Naive thymus-derived CD4-positive, alpha-beta T cell (primary cell): ENCODE data around the gene BAAT. TPM values are rescaled to one million over a fixed set of nuclear protein-coding genes. Genes with fewer than 3 reads are reported as not detected.

Source experiments
- ATAC-seq: fragments of 150-1000 bp; cut with Tn5 transposase; 2 replicates; pipeline ENCODE4 v1.10.0; 2021; ENCODE audit warnings: mild to moderate bottlenecking, moderate library complexity
- CTCF ChIA-PET: fragments of 350-600 bp; sonication (Branson Sonifier 250); formaldehyde crosslinking; loops from one replicate; lab custom pipeline; 2021; ENCODE audit warnings: antibody characterized with exemption; lab: Charles Lee
- POLR2A ChIA-PET: fragments of 350-600 bp; sonication (Branson Sonifier 250); formaldehyde crosslinking; loops from one replicate; lab custom pipeline; 2021; ENCODE audit warnings: antibody characterized with exemption, inconsistent platforms; lab: Charles Lee
- DNase-seq, 9 donors: peaks; one replicate each; pipeline versions ENCODE4 v3.0.0 to v3.0.0-alpha.2; 2020 to 2022; ENCODE audit warnings: mixed read lengths in 1 of 9
- H3K27ac ChIP-seq: one replicate; pipeline ENCODE4 v1.7.0; 2013; ENCODE audit warnings: mild to moderate bottlenecking, low read depth, low read length, moderate library complexity
- H3K27me3 ChIP-seq, 2 donors: one replicate each; pipeline ENCODE4 v1.7.0; 2013; ENCODE audit warnings: low read length in 2 of 2, mild to moderate bottlenecking in 2 of 2, moderate library complexity in 2 of 2; ENCODE audit not compliant: control insufficient read depth in 2 of 2, insufficient read depth in 2 of 2
- H3K36me3 ChIP-seq, 3 experiments: 1 replicate in 2 of 3; 2 replicates in 1 of 3; pipeline ENCODE4 v1.7.0; 2013; ENCODE audit warnings: low read length in 3 of 3, mild to moderate bottlenecking in 3 of 3, moderate library complexity in 1 of 3; ENCODE audit not compliant: insufficient read depth in 3 of 3, control insufficient read depth in 2 of 3
- H3K4me1 ChIP-seq, 2 donors: one replicate each; pipeline ENCODE4 v1.7.0; 2013; ENCODE audit warnings: low read length in 2 of 2, mild to moderate bottlenecking in 2 of 2, moderate library complexity in 1 of 2; ENCODE audit not compliant: control insufficient read depth in 2 of 2, insufficient read depth in 2 of 2
- H3K4me3 ChIP-seq: 2 replicates; pipeline ENCODE4 v1.7.0; 2013; ENCODE audit warnings: mild to moderate bottlenecking, low read length
- H3K9me3 ChIP-seq, 3 experiments: 1 replicate in 2 of 3; 2 replicates in 1 of 3; pipeline ENCODE4 v1.7.0; 2013; ENCODE audit warnings: low read length in 3 of 3; ENCODE audit not compliant: control insufficient read depth in 2 of 3
- H3K27ac Mint-ChIP-seq, 9 donors: one replicate each; pipeline ENCODE4 v1.8.0; 2020 to 2022; ENCODE audit warnings: mixed read lengths in 9 of 9, mild to moderate bottlenecking in 8 of 9, moderate library complexity in 5 of 9, inconsistent platforms in 2 of 9
- H3K27me3 Mint-ChIP-seq, 5 donors: one replicate each; pipeline ENCODE4 v1.8.0; 2021 to 2022; ENCODE audit warnings: mixed read lengths in 5 of 5, mild to moderate bottlenecking in 1 of 5
- H3K36me3 Mint-ChIP-seq, 5 donors: one replicate each; pipeline ENCODE4 v1.8.0; 2020 to 2022; ENCODE audit warnings: mixed read lengths in 5 of 5, mild to moderate bottlenecking in 3 of 5, inconsistent platforms in 1 of 5
- H3K4me1 Mint-ChIP-seq, 7 donors: one replicate each; pipeline ENCODE4 v1.8.0; 2020 to 2022; ENCODE audit warnings: mixed read lengths in 7 of 7, mild to moderate bottlenecking in 3 of 7, inconsistent platforms in 1 of 7
- H3K4me3 Mint-ChIP-seq, 10 donors: one replicate each; pipeline ENCODE4 v1.8.0; 2020 to 2022; ENCODE audit warnings: mild to moderate bottlenecking in 10 of 10, mixed read lengths in 10 of 10, moderate library complexity in 6 of 10, inconsistent platforms in 2 of 10
- H3K9me3 Mint-ChIP-seq, 11 donors: one replicate each; pipeline ENCODE4 v1.8.0; 2020 to 2022; ENCODE audit warnings: mixed read lengths in 11 of 11, mild to moderate bottlenecking in 4 of 11, inconsistent platforms in 1 of 11, moderate library complexity in 1 of 11
- intact Hi-C, 2 donors: fragments of 100-400 bp; cut with micrococcal nuclease; formaldehyde crosslinking; loops; one replicate each; pipeline ENCODE4 v1.15.1; 2023
- polyA plus RNA-seq, 2 donors: library from polyadenylated mRNA; unstranded; fragments of 300-500 nt; fragmentation: Illumina TruSeq; gene quantifications; one replicate each; pipeline ENCODE4 v1.2.3, GENCODE V29; 2021
- total RNA-seq, 6 experiments: library from RNA in 5 of 6; stranded (reverse) in 5 of 6; gene quantifications; 1 replicate in 5 of 6; 2 replicates in 1 of 6; pipeline ENCODE4 v1.2.3 and lab custom pipeline; 2021 to 2026

Gene BAAT
- total and polyA plus RNA-seq, 7 experiments from 2014 or later = 0.07 TPM; not detected in 6

DNA sequence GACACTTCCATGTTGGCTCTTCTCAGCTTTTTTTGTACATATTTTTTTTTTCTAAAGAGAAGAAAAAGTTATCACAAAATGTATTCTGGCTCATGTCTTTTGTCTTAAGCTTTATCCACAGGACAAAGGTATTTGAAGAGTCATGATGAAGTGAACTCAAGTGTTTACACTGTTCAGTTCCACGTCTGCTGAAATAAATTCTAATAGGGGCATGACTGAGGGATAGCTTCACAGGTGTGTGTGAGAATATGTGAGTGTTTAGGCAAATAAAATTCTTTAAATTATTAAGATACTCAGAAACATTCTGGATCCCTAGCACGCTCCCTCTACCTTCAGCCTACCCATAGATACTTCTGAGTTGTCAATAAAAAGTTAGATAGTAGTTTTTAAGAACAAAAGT, 59.8 kb downstream of the BAAT start:
- no peak overlapping the region for H3K4me3 ChIP-seq
- DNase-seq = no peak
- no peaks in the 10 kb centered on the region for H3K27me3 ChIP-seq
- intact Hi-C loops = no loop called here
- H3K27ac ChIP-seq = no peak overlapping the region
- no peaks in the 10 kb centered on the region for H3K36me3 ChIP-seq
- ChIA-PET CTCF (no interaction called here), POLR2A (no interaction called here)
- no peaks in the 10 kb centered on the region for H3K9me3 ChIP-seq
- ATAC-seq = no peak
- Mint-ChIP-seq H3K27me3 (peaks cover 0 to 40% (median 17%) of the 10 kb centered on the region in 5 donors), H3K36me3 (peaks cover 0 to 6% (median 0%) of the 10 kb centered on the region in 5 donors), H3K4me3 (no peak overlapping the region), H3K27ac (no peak overlapping the region), H3K9me3 (peaks cover 0 to 18% (median 5%) of the 10 kb centered on the region in 11 donors), H3K4me1 (no peaks in the 10 kb centered on the region)
- H3K4me1 ChIP-seq = no peaks in the 10 kb centered on the region

DNA sequence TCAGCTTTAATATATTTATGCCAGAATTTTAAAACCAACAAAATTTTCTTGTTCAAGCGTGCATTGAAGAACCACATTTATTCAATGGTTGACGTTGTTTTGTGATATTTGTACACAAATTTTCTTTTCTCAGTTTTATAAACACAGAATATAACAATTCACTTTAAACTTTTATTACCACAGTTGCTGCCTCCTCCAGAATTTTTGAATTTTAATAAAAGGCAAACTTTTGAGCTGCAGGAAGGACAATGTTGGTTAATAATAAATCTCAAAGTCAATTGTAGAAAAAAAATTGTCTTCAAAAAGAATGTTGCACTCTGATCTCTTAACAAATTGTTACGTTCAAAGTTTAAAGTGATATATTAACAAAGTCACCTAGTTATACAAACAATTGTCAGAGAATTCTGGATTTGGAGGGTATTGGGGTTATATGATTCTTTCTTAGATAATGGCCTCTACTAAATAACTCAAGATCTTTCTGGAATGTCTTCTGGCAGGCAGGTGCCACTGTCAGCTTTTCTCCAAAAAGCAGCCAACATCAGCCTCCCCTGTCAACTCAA, 60.5 kb downstream of the BAAT start:
- Mint-ChIP-seq H3K27ac (no peak overlapping the region), H3K36me3 (peaks cover 0 to 6% (median 0%) of the 10 kb centered on the region in 5 donors), H3K27me3 (peaks cover 0 to 37% (median 22%) of the 10 kb centered on the region in 5 donors), H3K4me3 (no peak overlapping the region), H3K4me1 (no peaks in the 10 kb centered on the region), H3K9me3 (peaks cover 0 to 18% (median 5%) of the 10 kb centered on the region in 11 donors)
- DNase-seq (no peak), ATAC-seq (no peak)
- ChIA-PET POLR2A (no interaction called here), CTCF (interaction anchor here (2.5 kb wide), 1 partner anchor 13 kb away, joined by 9 read pairs; no protein-coding TSS in a partner anchor)
- Histone ChIP-seq H3K9me3 (no peaks in the 10 kb centered on the region), H3K27ac (no peak overlapping the region), H3K36me3 (no peaks in the 10 kb centered on the region), H3K27me3 (no peaks in the 10 kb centered on the region), H3K4me3 (no peak overlapping the region), H3K4me1 (no peaks in the 10 kb centered on the region)
- intact Hi-C loops = no loop called here

DNA sequence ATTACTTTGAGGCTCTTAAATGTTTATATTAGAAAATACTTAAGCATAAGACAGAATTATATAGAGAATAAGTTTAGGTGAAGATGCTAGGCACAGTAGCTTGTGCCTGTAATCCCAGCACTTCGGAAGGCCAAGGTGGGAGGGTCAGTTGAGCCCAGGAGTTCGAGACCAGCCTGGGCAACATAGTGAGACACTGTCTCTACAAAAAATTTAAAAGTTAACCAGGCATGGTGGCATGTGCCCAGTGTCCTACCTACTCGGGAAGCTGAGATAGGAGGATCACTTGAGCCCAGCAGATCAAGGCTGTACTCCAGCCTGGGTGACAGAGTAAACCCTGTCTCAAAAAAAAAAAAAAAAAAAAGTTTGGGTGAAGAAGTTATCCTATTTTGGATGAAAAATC, 61.7 kb downstream of the BAAT start:
- no peaks in the 10 kb centered on the region for H3K36me3 ChIP-seq
- H3K9me3 Mint-ChIP-seq = peaks cover 0 to 14% (median 5%) of the 10 kb centered on the region in 11 donors
- H3K36me3 Mint-ChIP-seq = peaks cover 0 to 6% (median 0%) of the 10 kb centered on the region in 5 donors
- no peaks in the 10 kb centered on the region for H3K4me1 Mint-ChIP-seq
- DNase-seq (no peak), ATAC-seq (no peak)
- H3K4me3 Mint-ChIP-seq = no peak overlapping the region
- no peak overlapping the region for H3K27ac ChIP-seq
- CTCF ChIA-PET = interaction anchor here (2.5 kb wide), 1 partner anchor 11 kb away, joined by 9 read pairs; no protein-coding TSS in a partner anchor
- intact Hi-C loops = no loop called here
- no peaks in the 10 kb centered on the region for H3K27me3 ChIP-seq
- peaks cover 0 to 38% (median 22%) of the 10 kb centered on the region in 5 donors for H3K27me3 Mint-ChIP-seq
- H3K27ac Mint-ChIP-seq = no peak overlapping the region
- H3K4me3 ChIP-seq = no peak overlapping the region
- no peaks in the 10 kb centered on the region for H3K4me1 ChIP-seq
- POLR2A ChIA-PET = no interaction called here
- no peaks in the 10 kb centered on the region for H3K9me3 ChIP-seq

- H3K4me1 ChIP-seq = no peaks in the 10 kb centered on the region
- DNase-seq = no peak
- no peak overlapping the region for H3K4me3 ChIP-seq
- no peaks in the 10 kb centered on the region for H3K27me3 ChIP-seq
- H3K27ac ChIP-seq = no peak overlapping the region
- ATAC-seq = no peak
- no peaks in the 10 kb centered on the region for H3K36me3 Mint-ChIP-seq
- no peaks in the 10 kb centered on the region for H3K4me1 Mint-ChIP-seq
- H3K4me3 Mint-ChIP-seq = no peak overlapping the region
- no peaks in the 10 kb centered on the region for H3K9me3 ChIP-seq
- no peaks in the 10 kb centered on the region for H3K36me3 ChIP-seq
- H3K27me3 Mint-ChIP-seq = peaks cover 0 to 28% (median 9%) of the 10 kb centered on the region in 5 donors
- ChIA-PET CTCF (no interaction called here), POLR2A (no interaction called here)
- intact Hi-C loops = no loop called here
- no peaks in the 10 kb centered on the region for H3K9me3 Mint-ChIP-seq
- no peak overlapping the region for H3K27ac Mint-ChIP-seq
Observed at GRCh38 chr9:101317735-101318134, 67.1 kb downstream of the BAAT start.

DNA sequence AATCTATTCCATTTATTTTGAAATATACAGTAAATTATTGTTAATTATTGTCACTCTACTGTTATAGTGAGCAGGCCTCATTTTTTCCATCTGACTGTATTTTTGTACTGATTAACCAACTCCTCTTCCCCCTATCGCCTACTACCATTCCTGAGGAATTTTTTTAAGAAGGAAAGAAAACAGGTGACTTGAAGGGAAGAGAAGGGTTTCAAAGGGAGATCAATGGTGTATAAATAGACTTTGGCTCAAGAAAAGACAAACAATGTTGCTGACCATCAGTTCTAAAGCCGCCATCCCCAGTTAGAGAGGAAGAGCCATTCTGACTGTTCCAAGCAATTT, 69.7 kb downstream of the BAAT start:
- ATAC-seq (no peak), DNase-seq (no peak)
- Histone ChIP-seq H3K4me3 (no peak overlapping the region), H3K4me1 (no peaks in the 10 kb centered on the region), H3K9me3 (no peaks in the 10 kb centered on the region), H3K27ac (no peak overlapping the region), H3K27me3 (no peaks in the 10 kb centered on the region), H3K36me3 (no peaks in the 10 kb centered on the region)
- intact Hi-C loops = no loop called here
- Mint-ChIP-seq H3K27me3 (peaks cover 0 to 22% (median 5%) of the 10 kb centered on the region in 5 donors), H3K9me3 (no peaks in the 10 kb centered on the region), H3K27ac (no peak overlapping the region), H3K36me3 (no peaks in the 10 kb centered on the region), H3K4me1 (no peaks in the 10 kb centered on the region), H3K4me3 (no peak overlapping the region)
- ChIA-PET POLR2A (no interaction called here), CTCF (no interaction called here)

GRCh38 chr9:101312661-101313060, 72.1 kb downstream of the BAAT start:
- Mint-ChIP-seq H3K4me1 (no peaks in the 10 kb centered on the region), H3K27me3 (peaks cover 0 to 22% (median 6%) of the 10 kb centered on the region in 5 donors), H3K9me3 (no peaks in the 10 kb centered on the region), H3K4me3 (no peak overlapping the region), H3K27ac (no peak overlapping the region), H3K36me3 (no peaks in the 10 kb centered on the region)
- no peak overlapping the region for H3K27ac ChIP-seq
- ChIA-PET CTCF (interaction anchor here (1.6 kb wide), 1 partner anchor 598 kb away, joined by 3 read pairs; no protein-coding TSS in a partner anchor), POLR2A (no interaction called here)
- no peak overlapping the region for H3K4me3 ChIP-seq
- H3K27me3 ChIP-seq = no peaks in the 10 kb centered on the region
- H3K9me3 ChIP-seq = no peaks in the 10 kb centered on the region
- H3K4me1 ChIP-seq = no peaks in the 10 kb centered on the region
- DNase-seq (no peak), ATAC-seq (no peak)
- H3K36me3 ChIP-seq = no peaks in the 10 kb centered on the region
- intact Hi-C loops = loop anchor here in 1 of 2 donors (5.0 kb wide), 1 partner anchor 1505 kb away; no protein-coding TSS in a partner anchor
